Measurements from ENCODE around the gene SRGAP2B.
"Not testable (repeated sequence)": the region's sequence is repeated elsewhere in the genome, so short reads cannot be mapped to it uniquely, and the experiment has no call there.

DNA sequence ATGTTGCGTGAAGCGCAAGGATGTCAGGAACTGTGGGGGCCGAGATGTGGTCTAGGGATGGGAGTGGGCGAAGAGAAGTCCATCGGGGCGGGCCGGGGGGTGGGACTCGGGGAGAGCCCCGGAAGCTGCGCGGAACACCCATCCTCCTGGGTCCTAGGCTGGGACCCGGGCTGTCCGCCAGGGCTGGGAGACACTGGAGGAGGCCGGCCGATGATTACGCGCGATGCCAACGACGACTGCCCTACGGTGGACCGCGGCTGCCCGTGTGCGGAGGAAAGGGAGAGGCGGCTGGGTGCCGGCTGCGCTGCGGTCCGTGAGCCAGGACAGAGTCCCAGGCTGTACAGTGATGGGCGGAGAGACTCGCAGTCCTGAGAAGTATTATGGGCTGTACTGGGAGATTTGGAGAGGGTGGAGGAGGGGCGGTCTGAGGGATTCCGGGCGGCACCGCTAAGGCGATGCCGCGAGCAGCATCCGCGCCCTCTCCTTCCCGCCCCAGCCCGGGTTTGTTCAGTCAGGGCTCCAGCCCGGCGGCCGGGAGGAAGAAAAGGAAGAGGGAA is 395 bp downstream of the SRGAP2B start:
- not testable (repeated sequence) for TF ChIP-seq CTCF (conservative IDR thresholded peaks at IDR 0.05; ENCODE audit: low read depth, low read length); CEBPB (IDR thresholded peaks at IDR 0.05; ENCODE audit: low read depth, low read length)
